DOHH2 (cell line): ENCODE results near the gene CPLX1.
"Not testable (repeated sequence)": the region's sequence is repeated elsewhere in the genome, so short reads cannot be mapped to it uniquely, and the experiment has no call there.

ENCODE experiments used
- H3F3A ChIP-seq: fragments of 200-600 bp; sonication (generic), shearing (Covaris generic); 2 replicates; pipeline ENCODE4 v1.6.0; 2016; ENCODE audit warnings: antibody characterized with exemption, mild to moderate bottlenecking; ENCODE audit not compliant: control insufficient read depth, insufficient read depth
- H3K27ac ChIP-seq: fragments of 200-600 bp; sonication (generic); 2 replicates; pipeline ENCODE4 v1.5.1; 2014; ENCODE audit warnings: low read depth, mild to moderate bottlenecking, low read length, moderate library complexity
- H3K27me3 ChIP-seq: fragments of 200-600 bp; sonication (generic); 2 replicates; pipeline ENCODE4 v1.6.1; 2014; ENCODE audit warnings: mild to moderate bottlenecking, low read length, mixed read lengths; ENCODE audit not compliant: control insufficient read depth
- H3K36me3 ChIP-seq: fragments of 200-600 bp; sonication (generic); 2 replicates; pipeline ENCODE4 v1.6.1; 2014; ENCODE audit warnings: mild to moderate bottlenecking, low read length, moderate library complexity, mixed read lengths; ENCODE audit not compliant: control insufficient read depth
- H3K4me1 ChIP-seq: fragments of 200-600 bp; sonication (generic); 2 replicates; pipeline ENCODE4 v1.6.1; 2014; ENCODE audit warnings: mild to moderate bottlenecking, low read length, mixed read lengths; ENCODE audit not compliant: control insufficient read depth
- H3K4me2 ChIP-seq: fragments of 200-600 bp; sonication (generic); 2 replicates; pipeline ENCODE4 v1.6.0; 2014; ENCODE audit warnings: mild to moderate bottlenecking, low read length, moderate library complexity
- H3K4me3 ChIP-seq: fragments of 200-600 bp; sonication (generic); 2 replicates; pipeline ENCODE4 v1.5.1; 2014; ENCODE audit warnings: mild to moderate bottlenecking, low read length, mixed read lengths
- H3K79me2 ChIP-seq: fragments of 200-600 bp; sonication (generic); 2 replicates; pipeline ENCODE4 v1.6.1; 2014; ENCODE audit warnings: mild to moderate bottlenecking, low read length, mixed read lengths; ENCODE audit not compliant: control insufficient read depth
- H3K9me2 ChIP-seq: fragments of 200-600 bp; sonication (generic); replicated peaks from 2 replicates; pipeline ENCODE4 v1.6.1; 2014; ENCODE audit warnings: mild to moderate bottlenecking, low read length, mixed read lengths; ENCODE audit not compliant: control insufficient read depth
- H3K9me3 ChIP-seq: fragments of 200-600 bp; sonication (generic); 2 replicates; pipeline ENCODE4 v1.6.1; 2014; ENCODE audit warnings: antibody characterized with exemption, low read length, mixed read lengths; ENCODE audit not compliant: control insufficient read depth, insufficient read depth
- H4K20me1 ChIP-seq: fragments of 200-600 bp; sonication (generic); 2 replicates; pipeline ENCODE4 v1.6.0; 2014; ENCODE audit warnings: low read depth, mild to moderate bottlenecking, antibody characterized with exemption, low read length, moderate library complexity; ENCODE audit not compliant: control insufficient read depth, insufficient read depth
- CTCF ChIP-seq: fragments of 200-600 bp; sonication (generic); IDR thresholded peaks from one replicate; pipeline ENCODE4 v1.5.1; 2014; ENCODE audit warnings: antibody characterized with exemption, mild to moderate bottlenecking, low read depth, low read length; ENCODE audit not compliant: poor library complexity, severe bottlenecking
- EZH2phosphoT487 ChIP-seq: fragments of 200-600 bp; sonication (generic); IDR thresholded peaks from 2 replicates; pipeline ENCODE4 v1.6.1; 2017; ENCODE audit warnings: borderline replicate concordance, mild to moderate bottlenecking, antibody characterized with exemption, low read length, moderate library complexity, mixed read lengths

CPLX1 gene

DNA sequence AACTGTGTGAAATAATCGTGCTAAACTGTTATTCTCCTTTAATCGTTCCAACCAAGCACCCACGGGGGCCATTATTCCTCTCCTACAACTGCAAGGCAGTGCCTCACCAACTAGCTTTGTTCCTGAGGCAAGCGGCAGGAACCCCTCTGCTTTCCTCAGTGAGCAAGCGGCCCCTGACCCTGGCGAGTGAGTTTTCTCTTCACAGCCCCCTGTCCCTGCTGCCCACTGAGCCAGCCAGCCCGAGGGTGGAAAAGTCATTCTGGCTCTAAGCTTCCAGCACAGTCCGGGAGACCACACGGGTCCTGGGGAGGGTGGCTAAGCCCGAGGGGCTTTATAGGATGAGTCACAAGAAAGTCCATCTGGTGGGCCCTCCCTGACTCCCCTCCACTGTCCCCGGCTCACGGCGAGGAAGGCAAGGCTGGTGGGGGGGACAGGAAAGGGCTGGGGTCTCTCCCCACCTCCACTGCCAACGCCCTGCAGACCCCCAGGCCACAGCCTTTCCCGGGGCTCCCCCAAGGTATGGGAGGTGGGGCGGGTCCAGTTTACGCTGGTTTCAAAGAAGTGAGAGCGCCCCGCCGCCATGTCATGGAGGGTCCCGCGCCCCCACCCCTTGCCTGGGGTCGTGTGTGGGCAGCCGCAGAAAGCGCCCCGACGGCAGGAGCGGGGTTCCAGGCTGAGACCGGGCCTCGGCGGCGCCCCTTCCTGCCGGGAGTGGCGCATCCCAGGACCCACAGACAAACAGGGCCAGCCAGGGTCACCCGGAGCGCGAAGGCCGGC lies 45.0 kb downstream of the CPLX1 start:
- peak overlapping the region; percentile 67 for H3K27ac ChIP-seq
- H3K79me2 ChIP-seq: peaks cover 57% of the 10 kb centered on the region
- no peaks in the 10 kb centered on the region for H3K9me3 ChIP-seq
- 0 out of 2 replicates have a peak, but pooled peaks cover 5% of the 10 kb centered on the region for H3F3A ChIP-seq
- TF ChIP-seq CTCF (peak; percentile 34), EZH2phosphoT487 (no peak)
- H3K4me2 ChIP-seq: peak overlapping the region; percentile 96
- H4K20me1 ChIP-seq: 0 out of 2 replicates have a peak, but pooled peaks cover 4% of the 10 kb centered on the region
- H3K4me3 ChIP-seq: peak overlapping the region; percentile 80
- no peaks in the 10 kb centered on the region for H3K27me3 ChIP-seq
- peaks cover 56% of the 10 kb centered on the region for H3K36me3 ChIP-seq
- peaks cover 36% of the 10 kb centered on the region for H3K4me1 ChIP-seq
- no peaks in the 10 kb centered on the region for H3K9me2 ChIP-seq

- Histone ChIP-seq H3K4me2 (peak overlapping the region; percentile 96), H3K36me3 (peaks cover 62% of the 10 kb centered on the region), H3K79me2 (peaks cover 63% of the 10 kb centered on the region), H3K4me3 (peak overlapping the region; percentile 80), H3K4me1 (peaks cover 36% of the 10 kb centered on the region)
- H3K9me3 ChIP-seq, H3K27ac ChIP-seq, H3K9me2 ChIP-seq, H3K27me3 ChIP-seq, H3F3A ChIP-seq, H4K20me1 ChIP-seq: not testable (repeated sequence)
Measured at GRCh38 chr4:780255-780654, 45.7 kb downstream of the CPLX1 start.

- no peak overlapping the region for H3K27ac ChIP-seq
- H3K27me3 ChIP-seq: no peaks in the 10 kb centered on the region
- no peaks in the 10 kb centered on the region for H3K9me2 ChIP-seq
- no peak overlapping the region for H3K4me2 ChIP-seq
- H3K9me3 ChIP-seq: no peaks in the 10 kb centered on the region
- H3K4me1 ChIP-seq: peaks cover 36% of the 10 kb centered on the region
- peaks cover 69% of the 10 kb centered on the region for H3K36me3 ChIP-seq
- TF ChIP-seq CTCF (no peak), EZH2phosphoT487 (no peak)
- H4K20me1 ChIP-seq: 0 out of 2 replicates have a peak, but pooled peaks cover 4% of the 10 kb centered on the region
- H3K4me3 ChIP-seq: no peak overlapping the region
- peaks cover 70% of the 10 kb centered on the region for H3K79me2 ChIP-seq
- 0 out of 2 replicates have a peak, but pooled peaks cover 5% of the 10 kb centered on the region for H3F3A ChIP-seq
Measured at GRCh38 chr4:779555-779954, 46.4 kb downstream of the CPLX1 start.

DNA sequence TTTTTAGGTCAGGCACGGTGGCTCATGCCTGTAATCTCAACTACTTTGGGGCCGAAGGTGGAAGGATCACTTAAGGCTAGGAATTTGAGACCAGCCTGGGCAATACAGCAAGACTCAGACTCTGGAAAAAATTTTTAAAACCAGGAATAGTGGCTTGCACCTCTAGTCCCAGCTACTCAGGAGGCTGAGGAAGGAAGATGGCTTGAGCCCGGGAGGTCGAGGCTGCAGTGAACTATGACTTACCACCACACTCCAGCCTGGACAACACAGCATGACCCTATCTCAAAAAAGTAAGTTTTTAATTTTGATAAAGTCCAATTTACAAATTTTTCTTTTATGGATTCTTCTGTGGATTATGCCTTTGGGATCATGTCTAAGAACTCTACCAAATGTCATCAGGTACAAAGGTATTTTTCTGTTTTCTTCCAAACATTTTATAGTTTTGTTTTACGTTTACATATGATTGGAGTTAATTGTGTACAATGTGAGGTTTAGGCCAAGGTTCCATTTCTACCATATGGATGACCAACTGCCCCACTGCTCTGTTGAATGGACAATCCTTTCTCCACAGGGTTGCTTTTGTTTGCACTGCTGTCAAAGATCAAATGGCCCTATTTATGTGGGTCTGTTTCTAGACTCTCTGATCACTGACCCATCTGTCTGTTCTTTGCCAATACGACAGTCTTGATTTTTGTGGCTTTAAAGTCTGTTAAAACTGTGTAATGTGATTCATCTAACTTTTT lies 48.2 kb downstream of the CPLX1 start:
- Histone ChIP-seq H3K9me2 (no peaks in the 10 kb centered on the region), H3K4me1 (peaks cover 18% of the 10 kb centered on the region), H3K9me3 (no peaks in the 10 kb centered on the region), H3K4me3 (no peak overlapping the region), H4K20me1 (peaks cover 8% of the 10 kb centered on the region; the same call in 1 of the 2 replicates), H3K4me2 (no peak overlapping the region), H3K27ac (no peak overlapping the region), H3F3A (0 out of 2 replicates have a peak, but pooled peaks cover 5% of the 10 kb centered on the region), H3K79me2 (peaks cover 89% of the 10 kb centered on the region), H3K36me3 (peaks cover 87% of the 10 kb centered on the region), H3K27me3 (no peaks in the 10 kb centered on the region)
- no peak for TF ChIP-seq CTCF
